Epithelial cell of esophagus (primary cell): ENCODE results near the gene TPCN2.

Source experiments
- DNase-seq: peaks from one replicate; pipeline ENCODE4 v3.0.0; 2010; ENCODE audit warnings: low read depth
- H3K4me3 ChIP-seq: 2 replicates; pipeline ENCODE4 v1.5.1; 2011; ENCODE audit warnings: mild to moderate bottlenecking, low read length, control low read depth
- TF ChIP-seq, protein P1 (sequence below): IDR thresholded peaks from 2 replicates; pipeline ENCODE4 v1.5.1; 2011; ENCODE audit warnings: low read depth, mild to moderate bottlenecking, low read length, control low read depth, inconsistent platforms; ENCODE audit not compliant: insufficient read depth; ENCODE audit errors: missing control alignments

The TPCN2 gene

GRCh38 chr11:69159150-69159852 is 110.6 kb downstream of the TPCN2 start:
- DNase-seq, result no peak
- no peak overlapping the region for H3K4me3 ChIP-seq
- TF ChIP-seq, protein P1, sequence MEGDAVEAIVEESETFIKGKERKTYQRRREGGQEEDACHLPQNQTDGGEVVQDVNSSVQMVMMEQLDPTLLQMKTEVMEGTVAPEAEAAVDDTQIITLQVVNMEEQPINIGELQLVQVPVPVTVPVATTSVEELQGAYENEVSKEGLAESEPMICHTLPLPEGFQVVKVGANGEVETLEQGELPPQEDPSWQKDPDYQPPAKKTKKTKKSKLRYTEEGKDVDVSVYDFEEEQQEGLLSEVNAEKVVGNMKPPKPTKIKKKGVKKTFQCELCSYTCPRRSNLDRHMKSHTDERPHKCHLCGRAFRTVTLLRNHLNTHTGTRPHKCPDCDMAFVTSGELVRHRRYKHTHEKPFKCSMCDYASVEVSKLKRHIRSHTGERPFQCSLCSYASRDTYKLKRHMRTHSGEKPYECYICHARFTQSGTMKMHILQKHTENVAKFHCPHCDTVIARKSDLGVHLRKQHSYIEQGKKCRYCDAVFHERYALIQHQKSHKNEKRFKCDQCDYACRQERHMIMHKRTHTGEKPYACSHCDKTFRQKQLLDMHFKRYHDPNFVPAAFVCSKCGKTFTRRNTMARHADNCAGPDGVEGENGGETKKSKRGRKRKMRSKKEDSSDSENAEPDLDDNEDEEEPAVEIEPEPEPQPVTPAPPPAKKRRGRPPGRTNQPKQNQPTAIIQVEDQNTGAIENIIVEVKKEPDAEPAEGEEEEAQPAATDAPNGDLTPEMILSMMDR, result no peak

DNA sequence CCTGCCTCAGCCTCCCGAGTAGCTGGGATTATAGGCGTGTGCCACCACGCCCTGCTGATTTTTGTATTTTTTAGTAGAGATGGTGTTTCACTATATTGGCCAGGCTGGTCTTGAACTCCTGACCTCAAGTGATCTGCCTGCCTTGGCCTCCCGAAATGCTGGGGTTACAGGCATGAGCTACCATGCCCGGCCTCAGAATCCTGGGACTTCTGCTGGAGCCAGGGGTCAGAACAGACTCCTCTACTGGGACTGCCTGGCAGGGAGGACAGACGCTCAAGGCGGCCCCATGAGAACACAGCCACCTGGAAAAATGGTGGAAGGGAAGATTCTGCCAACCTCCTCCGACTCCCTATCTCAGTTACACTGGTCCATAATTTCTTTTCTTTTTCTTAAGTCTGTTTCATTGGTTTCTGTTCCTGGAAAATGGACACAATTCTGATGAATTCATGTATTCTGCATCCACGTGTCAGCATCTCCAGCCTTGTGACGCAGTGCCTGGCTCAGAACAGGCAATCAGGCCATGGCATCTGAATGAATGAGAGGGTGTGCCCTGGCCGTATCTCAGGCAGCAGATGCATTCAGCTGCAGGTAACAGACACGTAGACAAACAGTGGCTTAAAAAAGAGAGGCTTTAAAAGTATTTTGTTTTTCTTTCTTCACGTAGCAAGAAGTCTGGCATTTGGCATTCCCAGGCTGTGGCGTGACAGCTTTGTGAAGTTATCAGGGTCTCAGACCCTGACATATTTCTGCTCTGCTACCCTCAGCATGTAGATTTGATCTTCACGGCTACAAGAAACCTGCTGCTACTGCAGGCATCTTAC is 111.8 kb downstream of the TPCN2 start:
- TF ChIP-seq, protein P1, result no peak
- DNase-seq, result no peak
- H3K4me3 ChIP-seq, result no peak overlapping the region

DNA sequence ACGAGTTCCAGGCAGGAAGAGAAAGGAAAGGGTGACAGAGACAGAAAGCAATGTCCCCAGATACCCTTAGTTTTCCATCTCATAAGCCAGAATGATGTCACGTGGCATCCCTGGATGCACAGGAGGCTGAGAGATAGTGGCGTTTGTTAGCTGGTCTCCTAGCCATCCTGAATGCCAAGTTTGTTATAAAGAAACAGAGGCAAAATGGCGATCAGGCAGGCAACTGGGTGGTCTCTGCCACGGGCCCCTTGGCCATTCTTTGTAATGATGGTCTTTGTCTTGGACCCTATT is 112.3 kb downstream of the TPCN2 start:
- no peak overlapping the region for H3K4me3 ChIP-seq
- no peak for DNase-seq
- TF ChIP-seq, protein P1, result no peak

GRCh38 chr11:69162505-69162904 is 113.8 kb downstream of the TPCN2 start:
- TF ChIP-seq, protein P1, result no peak
- no peak overlapping the region for H3K4me3 ChIP-seq
- no peak for DNase-seq

DNA sequence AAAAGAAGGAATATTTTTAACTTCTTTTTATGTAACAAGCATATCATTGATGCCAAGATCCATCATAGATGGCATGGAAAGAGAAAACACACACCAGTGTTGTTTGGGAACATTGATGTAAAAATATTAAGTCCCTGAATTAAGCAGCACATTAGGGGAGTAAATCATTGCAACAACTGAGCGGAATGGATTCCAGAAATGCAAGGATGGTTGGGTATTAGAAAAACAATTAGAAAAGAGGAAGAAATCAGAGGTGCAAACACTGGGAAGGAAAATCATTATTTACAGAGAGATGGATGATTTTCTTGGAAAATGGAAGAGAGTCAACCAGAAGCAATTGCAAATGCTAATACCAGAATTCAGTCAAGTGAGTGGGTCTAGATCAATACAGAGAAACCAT is 115.1 kb downstream of the TPCN2 start:
- TF ChIP-seq, protein P1, result no peak
- H3K4me3 ChIP-seq, result no peak overlapping the region
- no peak for DNase-seq

DNA sequence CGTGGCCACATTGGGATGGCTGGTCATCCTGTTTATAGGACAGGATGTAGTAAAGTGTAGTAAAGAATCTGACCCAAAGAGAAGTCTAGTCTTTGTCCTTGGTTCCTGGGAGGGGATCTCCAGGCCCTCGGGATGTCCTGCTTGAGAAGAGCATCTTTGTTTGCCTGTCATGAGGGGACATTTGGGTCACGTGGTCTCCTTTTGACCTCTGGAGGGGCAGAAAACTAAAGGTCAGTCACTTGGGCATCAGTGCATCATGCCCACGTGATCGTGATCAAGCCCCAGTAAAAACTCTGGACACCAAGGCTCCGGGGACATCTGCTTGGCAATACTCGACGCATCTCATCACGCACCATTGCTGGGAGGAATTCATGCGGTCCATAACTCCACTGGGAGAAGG is 116.1 kb downstream of the TPCN2 start:
- TF ChIP-seq, protein P1, result no peak
- no peak for DNase-seq
- H3K4me3 ChIP-seq, result no peak overlapping the region
